Ishikawa (cell line): ENCODE results near the gene LRRC42.

Source experiments
- CEBPB ChIP-seq: IDR thresholded peaks from 2 replicates; pipeline ENCODE4 v1.6.1; 2012
- CREB1 ChIP-seq: IDR thresholded peaks from 2 replicates; pipeline ENCODE4 v1.6.1; 2012; ENCODE audit warnings: low read depth
- EGR1 ChIP-seq: IDR thresholded peaks from 2 replicates; pipeline ENCODE4 v1.6.1; 2012
- EP300 ChIP-seq: IDR thresholded peaks from 2 replicates; pipeline ENCODE4 v1.6.1; 2012; ENCODE audit warnings: borderline replicate concordance
- FOXM1 ChIP-seq: IDR thresholded peaks from 2 replicates; pipeline ENCODE4 v1.6.1; 2012; ENCODE audit warnings: low read depth, borderline replicate concordance
- MAX ChIP-seq: IDR thresholded peaks from 2 replicates; pipeline ENCODE4 v1.6.1; 2012
- NFIC ChIP-seq: IDR thresholded peaks from 2 replicates; pipeline ENCODE4 v1.6.1; 2012
- RAD21 ChIP-seq: IDR thresholded peaks from 2 replicates; pipeline ENCODE4 v1.6.1; 2012; ENCODE audit warnings: low read depth
- REST ChIP-seq: IDR thresholded peaks from 2 replicates; pipeline ENCODE4 v1.6.1; 2012; ENCODE audit warnings: low read depth, mild to moderate bottlenecking
- TAF1 ChIP-seq: IDR thresholded peaks from 2 replicates; pipeline ENCODE4 v1.6.1; 2012; ENCODE audit warnings: low read depth, mild to moderate bottlenecking
- TCF12 ChIP-seq: IDR thresholded peaks from 2 replicates; pipeline ENCODE4 v1.6.1; 2012; ENCODE audit warnings: low read depth
- TEAD4 ChIP-seq: IDR thresholded peaks from 2 replicates; pipeline ENCODE4 v1.6.1; 2012
- USF1 ChIP-seq: IDR thresholded peaks from 2 replicates; pipeline ENCODE4 v1.6.1; 2012
- YY1 ChIP-seq: IDR thresholded peaks from 2 replicates; pipeline ENCODE4 v1.6.1; 2012; ENCODE audit warnings: low read depth
- ZBTB7A ChIP-seq: IDR thresholded peaks from 2 replicates; pipeline ENCODE4 v1.6.1; 2012; ENCODE audit warnings: low read depth

The LRRC42 gene

GRCh38 chr1:53967409-53968124 is 21.4 kb downstream of the LRRC42 start:
- TF ChIP-seq MAX (no peak), TCF12 (no peak), TEAD4 (no peak), EGR1 (no peak), ZBTB7A (no peak), USF1 (no peak), REST (no peak), CREB1 (no peak), RAD21 (no peak), NFIC (no peak), FOXM1 (no peak), YY1 (no peak), TAF1 (no peak), CEBPB (no peak), EP300 (no peak)

- TF ChIP-seq EP300 (no peak), NFIC (no peak), EGR1 (no peak), ZBTB7A (no peak), MAX (no peak), TAF1 (no peak), TCF12 (no peak), TEAD4 (no peak), CEBPB (no peak), RAD21 (no peak), YY1 (no peak), REST (no peak), FOXM1 (no peak), CREB1 (no peak), USF1 (no peak)
Measured at GRCh38 chr1:53968125-53968513, 22.0 kb downstream of the LRRC42 start.

GRCh38 chr1:53971718-53972117 is 25.6 kb downstream of the LRRC42 start:
- TF ChIP-seq EGR1: no peak
- no peak for TF ChIP-seq RAD21

- TF ChIP-seq TCF12 (no peak), CEBPB (no peak), REST (no peak), FOXM1 (no peak), MAX (no peak), USF1 (no peak), CREB1 (no peak), EGR1 (no peak), TAF1 (no peak), EP300 (no peak), NFIC (no peak), YY1 (no peak), TEAD4 (no peak), RAD21 (no peak), ZBTB7A (no peak)
Measured at GRCh38 chr1:53975861-53976260, 29.7 kb downstream of the LRRC42 start.
